ENCODE data around the gene DIPK1C. TPM values are rescaled to one million over a fixed set of nuclear protein-coding genes. Genes with fewer than 3 reads are reported as not detected.

DIPK1C gene
- total and polyA plus RNA-seq, 9 of the 15 experiments (the other 6 are each of a cell fraction or from before 2014, with no cell fraction given): 0.04 to 0.32 (median 0.15) TPM; not detected in 2

DNA sequence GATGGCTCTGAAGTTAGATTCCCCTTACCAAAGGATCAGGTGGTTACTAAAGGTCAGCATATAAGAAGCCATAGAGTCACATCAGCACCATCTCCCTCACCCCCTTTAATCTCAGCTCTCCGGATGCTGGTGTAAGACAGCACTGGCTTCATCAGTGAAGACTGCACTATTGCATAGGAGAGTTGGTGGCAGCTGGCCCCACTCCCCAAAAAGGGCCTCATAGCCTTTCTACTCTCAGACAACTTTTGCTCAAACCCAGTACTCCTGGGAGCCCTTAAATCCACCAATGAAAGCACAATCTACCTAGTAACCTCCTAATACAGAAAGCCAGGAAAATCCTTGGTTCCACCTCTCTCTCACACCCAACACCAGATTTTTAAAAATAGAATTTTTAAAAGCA is 6.9 kb upstream of the DIPK1C start:
- no peak overlapping the region for H3K4me2 ChIP-seq (ENCODE audit: insufficient read depth, low read length)
- no peak overlapping the region for H2AFZ ChIP-seq (ENCODE audit: low read depth, low read length)
- no peaks in the 10 kb centered on the region; a peak in 1 of 5 replicates for H3K4me1 ChIP-seq (replicated peaks in 1 of 2; ENCODE audit: control insufficient read depth in 2 of 2, insufficient read depth in 2 of 2, low read length in 2 of 2)
- H3K27ac ChIP-seq (ENCODE audit: extremely low read depth, low read depth, low read length): no peak overlapping the region
- no peaks in the 10 kb centered on the region for H3K79me2 ChIP-seq (ENCODE audit: control insufficient read depth, insufficient read depth, low read length)
- no peak for TF ChIP-seq HNRNPL (IDR thresholded peaks at IDR 0.05; ENCODE audit: low read depth, low read length)
- no peaks in the 10 kb centered on the region for H3K36me3 ChIP-seq (ENCODE audit: control insufficient read depth, insufficient read depth, low read length)
- WGBS (ENCODE audit: insufficient coverage, low coverage, missing lambda C conversion rate): no CpG with 5 or more reads among the region's 1 CpG
- BruUV-seq (replicated peaks): no TSS peak
- CTCF ChIA-PET (ENCODE audit: low intra/inter-chr PET ratio): no interaction called here
- no peak overlapping the region for H3K9ac ChIP-seq (ENCODE audit: insufficient read depth in 1 of 2, low read depth in 2 of 2, low read length in 2 of 2)
- no peaks in the 10 kb centered on the region for H3K9me1 ChIP-seq (ENCODE audit: control insufficient read depth, insufficient read depth, low read length)
- intact Hi-C loops (cut with micrococcal nuclease) (no loop called here), in situ Hi-C loops (cut with MboI) (no loop called here)
- POLR2A ChIA-PET: no interaction called here
- FAIRE-seq: no peak
- no peak for DNase-seq (ENCODE audit: extremely low read depth in 1 of 4, low spot score in 3 of 4)
- peaks cover 2 to 5% of the 10 kb centered on the region in 2 experiments; a peak in 2 of 5 replicates for H3K27me3 ChIP-seq (ENCODE audit: control insufficient read depth in 2 of 2, insufficient read depth in 2 of 2, low read length in 2 of 2)
- no peak for ATAC-seq
- H3K9me3 ChIP-seq (replicated peaks; ENCODE audit: control insufficient read depth, insufficient read depth, low read depth, low read length): no peaks in the 10 kb centered on the region
- H3K4me3 ChIP-seq: no peak overlapping the region
- H4K20me1 ChIP-seq (replicated peaks; ENCODE audit: control insufficient read depth, insufficient read depth, low read length): peaks cover 5% of the 10 kb centered on the region

DNA sequence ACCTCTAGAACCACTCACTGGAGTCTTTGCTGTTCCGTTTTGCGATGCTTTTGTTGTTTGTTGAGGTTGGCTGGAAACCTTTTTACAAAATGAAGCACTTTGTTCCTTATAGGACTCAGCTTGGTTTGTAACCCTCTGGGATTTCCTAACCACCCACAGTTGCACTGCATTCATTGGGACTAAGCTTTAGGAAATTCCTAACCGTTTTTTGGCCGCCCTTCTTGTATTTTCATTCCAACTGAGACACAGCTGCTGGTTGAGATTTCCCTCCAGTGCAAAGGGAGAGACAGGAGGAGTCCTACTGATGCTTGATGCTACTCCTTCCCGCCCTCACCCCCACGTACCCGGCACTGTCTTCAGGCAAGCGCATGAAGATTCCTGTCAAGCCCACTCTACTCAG is 6.1 kb upstream of the DIPK1C start:
- WGBS (ENCODE audit: insufficient coverage, low coverage, missing lambda C conversion rate): 7% methylated on average over 8 of the region's 8 CpGs
- no TSS peak for BruUV-seq (replicated peaks)
- Histone ChIP-seq H3K9me3 (replicated peaks; ENCODE audit: control insufficient read depth, insufficient read depth, low read depth, low read length) (no peaks in the 10 kb centered on the region), H4K20me1 (replicated peaks; ENCODE audit: control insufficient read depth, insufficient read depth, low read length) (peaks cover 5% of the 10 kb centered on the region), H3K4me1 (replicated peaks in 1 of 2; ENCODE audit: control insufficient read depth in 2 of 2, insufficient read depth in 2 of 2, low read length in 2 of 2) (no peaks in the 10 kb centered on the region; a peak in 1 of 5 replicates), H3K79me2 (ENCODE audit: control insufficient read depth, insufficient read depth, low read length) (no peaks in the 10 kb centered on the region), H3K4me2 (ENCODE audit: insufficient read depth, low read length) (no peak overlapping the region), H2AFZ (ENCODE audit: low read depth, low read length) (no peak overlapping the region), H3K27me3 (ENCODE audit: control insufficient read depth in 2 of 2, insufficient read depth in 2 of 2, low read length in 2 of 2) (peaks cover 2 to 12% of the 10 kb centered on the region in 2 experiments; a peak in 3 of 5 replicates), H3K36me3 (ENCODE audit: control insufficient read depth, insufficient read depth, low read length) (no peaks in the 10 kb centered on the region), H3K27ac (ENCODE audit: extremely low read depth, low read depth, low read length) (no peak overlapping the region), H3K9me1 (ENCODE audit: control insufficient read depth, insufficient read depth, low read length) (no peaks in the 10 kb centered on the region), H3K9ac (ENCODE audit: insufficient read depth in 1 of 2, low read depth in 2 of 2, low read length in 2 of 2) (no peak overlapping the region), H3K4me3 (no peak overlapping the region)
- intact Hi-C loops (cut with micrococcal nuclease): no loop called here
- ChIA-PET POLR2A (no interaction called here), CTCF (ENCODE audit: low intra/inter-chr PET ratio) (interaction anchor here (0.5 kb wide), 1 partner anchor 110 kb away, joined by 3 read pairs; no protein-coding TSS in a partner anchor)
- in situ Hi-C loops (cut with MboI): no loop called here
- DNase-seq (ENCODE audit: extremely low read depth in 1 of 4, low spot score in 3 of 4): no peak
- FAIRE-seq: no peak
- TF ChIP-seq NBN (IDR thresholded peaks at IDR 0.05; ENCODE audit: low read depth): no peak
- TF ChIP-seq MIER1 (IDR thresholded peaks at IDR 0.05; ENCODE audit: low read depth): no peak
- no peak for TF ChIP-seq STAT5A (IDR thresholded peaks at IDR 0.05; ENCODE audit: borderline replicate concordance, low read length)
- no peak for ATAC-seq
